Neutrophil (primary cell): ENCODE data around the gene SHISA9.

ENCODE experiments used
- H3K27ac ChIP-seq: fragments of 200-600 bp; sonication (generic); 2 replicates; pipeline ENCODE4 v1.5.1; 2016; ENCODE audit warnings: mild to moderate bottlenecking, moderate library complexity
- H3K27me3 ChIP-seq: fragments of 200-600 bp; sonication (generic); 2 replicates; pipeline ENCODE4 v1.6.0; 2016; ENCODE audit warnings: mild to moderate bottlenecking
- H3K36me3 ChIP-seq: fragments of 200-600 bp; sonication (generic); 2 replicates; pipeline ENCODE4 v1.5.1; 2017
- H3K4me1 ChIP-seq, 2 experiments: fragments of 200-600 bp in 1 of 2; sonication (generic) in 1 of 2; 1 replicate in 1 of 2; 2 replicates in 1 of 2; pipeline versions ENCODE4 v1.5.1 to v1.6.1; 2013 to 2016; ENCODE audit warnings: low read depth in 1 of 2, low read length in 1 of 2, mild to moderate bottlenecking in 1 of 2, moderate library complexity in 1 of 2; ENCODE audit not compliant: control insufficient read depth in 1 of 2, insufficient read depth in 1 of 2
- H3K4me3 ChIP-seq, 2 experiments: fragments of 200-600 bp in 1 of 2; sonication (generic) in 1 of 2; 1 replicate in 1 of 2; 2 replicates in 1 of 2; pipeline ENCODE4 v1.5.1; 2013 to 2016; ENCODE audit warnings: low read depth in 1 of 2, low read length in 1 of 2, mild to moderate bottlenecking in 1 of 2, moderate library complexity in 1 of 2
- H3K9me3 ChIP-seq: fragments of 200-600 bp; sonication (generic); 2 replicates; pipeline ENCODE4 v1.5.1; 2016
- CTCF ChIP-seq: fragments of 200-600 bp; sonication (generic); IDR thresholded peaks from 2 replicates; pipeline ENCODE4 v1.5.1; 2016; ENCODE audit warnings: antibody characterized with exemption

Gene SHISA9

DNA sequence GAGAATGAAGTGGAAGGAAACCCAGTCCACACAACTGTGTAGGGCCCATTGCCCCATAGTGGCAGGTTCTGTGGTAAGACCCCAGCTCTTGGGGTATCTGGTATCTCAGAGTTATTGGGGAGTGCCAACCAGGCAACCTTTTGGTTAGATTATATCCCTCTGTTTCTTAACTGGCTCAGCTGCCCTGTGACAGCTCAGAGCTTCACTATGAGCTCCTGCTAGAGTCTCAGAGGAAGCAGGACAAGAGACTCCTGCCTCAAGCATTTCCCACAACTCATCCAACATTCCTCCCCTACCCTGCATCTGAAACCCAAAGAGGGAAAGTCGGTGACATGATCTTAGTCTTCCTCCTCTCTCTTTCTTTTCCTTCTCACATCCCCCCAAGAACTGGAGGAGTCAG lies 292.3 kb downstream of the SHISA9 start:
- Histone ChIP-seq H3K4me3 (no peak overlapping the region), H3K4me1 (no peaks in the 10 kb centered on the region), H3K27me3 (no peaks in the 10 kb centered on the region), H3K36me3 (no peaks in the 10 kb centered on the region), H3K9me3 (no peaks in the 10 kb centered on the region), H3K27ac (no peak overlapping the region)
- TF ChIP-seq CTCF, result no peak

DNA sequence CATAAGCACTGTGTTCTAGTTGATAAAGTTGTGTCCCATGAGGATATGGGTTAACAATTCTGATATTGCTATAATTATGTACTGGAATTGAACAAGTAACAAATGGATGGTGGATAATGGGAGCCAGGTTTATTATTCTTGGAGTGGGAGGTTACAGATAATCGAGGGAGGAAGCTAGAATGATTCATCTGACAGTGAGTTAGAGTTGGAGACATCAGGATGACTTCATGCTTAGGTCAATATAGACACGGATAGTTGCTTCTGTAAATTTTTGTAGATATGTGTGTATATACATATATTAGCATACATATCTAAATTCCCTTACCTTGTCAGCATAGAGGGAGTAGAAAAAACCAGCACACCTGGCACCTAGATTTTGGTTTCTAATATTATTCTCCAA lies 293.4 kb downstream of the SHISA9 start:
- H3K4me1 ChIP-seq, result no peaks in the 10 kb centered on the region
- no peak overlapping the region for H3K27ac ChIP-seq
- no peak for TF ChIP-seq CTCF
- H3K4me3 ChIP-seq, result no peak overlapping the region
- no peaks in the 10 kb centered on the region for H3K9me3 ChIP-seq
- H3K27me3 ChIP-seq, result no peaks in the 10 kb centered on the region
- no peaks in the 10 kb centered on the region for H3K36me3 ChIP-seq

- H3K4me1 ChIP-seq, result no peaks in the 10 kb centered on the region
- H3K9me3 ChIP-seq, result no peaks in the 10 kb centered on the region
- H3K27me3 ChIP-seq, result no peaks in the 10 kb centered on the region
- TF ChIP-seq CTCF, result no peak
- no peaks in the 10 kb centered on the region for H3K36me3 ChIP-seq
- no peak overlapping the region for H3K27ac ChIP-seq
- no peak overlapping the region for H3K4me3 ChIP-seq
These were observed 302.3 kb downstream of the SHISA9 start for GRCh38 chr16:13203725-13204124.

GRCh38 chr16:13205352-13205751 lies 304.0 kb downstream of the SHISA9 start:
- Histone ChIP-seq H3K36me3 (no peaks in the 10 kb centered on the region), H3K4me1 (no peaks in the 10 kb centered on the region), H3K27ac (no peak overlapping the region), H3K4me3 (no peak overlapping the region), H3K9me3 (no peaks in the 10 kb centered on the region), H3K27me3 (no peaks in the 10 kb centered on the region)
- TF ChIP-seq CTCF, result no peak

- Histone ChIP-seq H3K36me3 (no peaks in the 10 kb centered on the region), H3K27ac (no peak overlapping the region), H3K27me3 (no peaks in the 10 kb centered on the region), H3K4me3 (no peak overlapping the region), H3K9me3 (no peaks in the 10 kb centered on the region), H3K4me1 (no peaks in the 10 kb centered on the region)
- no peak for TF ChIP-seq CTCF
These were observed 305.2 kb downstream of the SHISA9 start for GRCh38 chr16:13206606-13207005.

DNA sequence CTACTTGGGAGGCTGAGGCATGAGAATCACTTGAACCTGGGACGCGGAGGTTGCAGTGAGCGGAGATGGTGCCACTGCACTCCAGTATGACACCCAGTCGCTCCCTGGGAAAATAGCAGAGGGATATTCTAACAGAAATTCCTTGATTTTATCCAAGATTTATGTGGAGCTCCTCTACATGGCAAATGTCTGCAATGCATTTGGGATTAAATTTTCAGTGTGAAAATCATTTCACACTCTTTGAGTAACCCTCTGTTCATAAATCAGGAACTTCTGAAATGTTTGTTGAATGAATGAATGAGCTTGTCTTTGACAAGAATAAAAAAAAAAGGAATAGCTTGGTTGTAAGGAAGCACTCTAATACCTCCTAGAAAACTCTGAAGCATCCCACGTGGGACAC lies 305.8 kb downstream of the SHISA9 start:
- Histone ChIP-seq H3K36me3 (no peaks in the 10 kb centered on the region), H3K9me3 (no peaks in the 10 kb centered on the region), H3K4me1 (no peaks in the 10 kb centered on the region)

More for the DNA sequence above, 305.8 kb downstream of the SHISA9 start:
- TF ChIP-seq CTCF, result no peak
- no peaks in the 10 kb centered on the region for H3K27me3 ChIP-seq
- no peak overlapping the region for H3K27ac ChIP-seq
- no peak overlapping the region for H3K4me3 ChIP-seq
